ENCODE results near the gene TMX1.
"Not testable (repeated sequence)": the region's sequence is repeated elsewhere in the genome, so short reads cannot be mapped to it uniquely, and the experiment has no call there.

Gene TMX1, protein sequence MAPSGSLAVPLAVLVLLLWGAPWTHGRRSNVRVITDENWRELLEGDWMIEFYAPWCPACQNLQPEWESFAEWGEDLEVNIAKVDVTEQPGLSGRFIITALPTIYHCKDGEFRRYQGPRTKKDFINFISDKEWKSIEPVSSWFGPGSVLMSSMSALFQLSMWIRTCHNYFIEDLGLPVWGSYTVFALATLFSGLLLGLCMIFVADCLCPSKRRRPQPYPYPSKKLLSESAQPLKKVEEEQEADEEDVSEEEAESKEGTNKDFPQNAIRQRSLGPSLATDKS

GRCh38 chr14:51239813-51240803, at the start of gene TMX1:
TMX1 (plus strand) TSS chr14:51240247; CDS start chr14:51240293, 46 bp downstream.
- peak; percentile 90 for DNase-seq

GRCh38 chr14:51201890-51202289, 38.2 kb upstream of the TMX1 start:
- no peak for DNase-seq

- no peak for DNase-seq
These were observed 37.0 kb upstream of the TMX1 start for GRCh38 chr14:51202914-51203665.

- DNase-seq: no peak
These were observed 36.2 kb upstream of the TMX1 start for GRCh38 chr14:51203881-51204280.

GRCh38 chr14:51205486-51205885, 34.6 kb upstream of the TMX1 start:
- no peak for DNase-seq

GRCh38 chr14:51206462-51206861, 33.6 kb upstream of the TMX1 start:
- no peak for DNase-seq

- no peak for DNase-seq
These were observed 32.4 kb upstream of the TMX1 start for GRCh38 chr14:51207621-51208020.

- no peak for DNase-seq
These were observed 31.1 kb upstream of the TMX1 start for GRCh38 chr14:51208982-51209381.

DNA sequence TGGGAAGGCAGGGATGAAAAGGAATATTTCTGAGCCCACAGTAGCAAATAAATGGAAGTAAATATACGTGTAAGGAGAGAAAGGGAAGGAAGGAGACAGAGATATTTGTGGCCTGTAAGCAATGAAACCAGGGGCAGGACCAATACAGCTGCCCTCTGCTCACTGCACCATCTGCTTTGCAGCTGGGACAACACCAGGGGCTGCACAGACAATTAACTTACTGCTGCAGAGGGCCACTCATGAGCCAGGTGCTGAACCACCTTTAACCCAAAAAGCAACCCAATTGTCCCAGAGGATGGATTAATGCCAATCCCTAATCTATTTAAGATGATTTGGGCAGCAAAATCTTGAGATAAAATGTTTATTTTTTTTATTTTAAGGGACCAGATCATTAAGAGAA, 30.6 kb upstream of the TMX1 start:
- DNase-seq: no peak

- no peak for DNase-seq
These were observed 29.5 kb upstream of the TMX1 start for GRCh38 chr14:51210594-51210993.

DNA sequence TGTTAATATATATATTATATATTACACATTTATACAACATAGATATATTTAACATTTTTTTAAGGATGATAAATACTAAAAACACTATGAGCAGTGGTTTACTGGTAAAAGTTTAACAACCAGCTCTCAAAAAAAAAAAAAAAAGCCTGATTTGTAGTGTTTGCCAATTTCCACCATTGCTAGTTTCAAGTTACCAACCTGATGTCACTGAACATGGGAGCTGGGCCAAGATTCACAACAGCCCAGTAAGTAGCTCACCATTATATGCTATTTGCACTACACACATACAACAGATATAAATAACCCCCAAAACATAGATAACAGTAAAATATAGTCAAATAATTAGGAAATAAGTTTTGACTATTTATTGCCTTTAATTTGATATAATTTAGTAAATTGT, 28.9 kb upstream of the TMX1 start:
- DNase-seq: no peak

GRCh38 chr14:51216602-51217001, 23.4 kb upstream of the TMX1 start:
- no peak for DNase-seq

GRCh38 chr14:51219473-51220448, 20.3 kb upstream of the TMX1 start:
- DNase-seq: no peak

GRCh38 chr14:51223463-51223862, 16.6 kb upstream of the TMX1 start:
- DNase-seq: not testable (repeated sequence)

DNA sequence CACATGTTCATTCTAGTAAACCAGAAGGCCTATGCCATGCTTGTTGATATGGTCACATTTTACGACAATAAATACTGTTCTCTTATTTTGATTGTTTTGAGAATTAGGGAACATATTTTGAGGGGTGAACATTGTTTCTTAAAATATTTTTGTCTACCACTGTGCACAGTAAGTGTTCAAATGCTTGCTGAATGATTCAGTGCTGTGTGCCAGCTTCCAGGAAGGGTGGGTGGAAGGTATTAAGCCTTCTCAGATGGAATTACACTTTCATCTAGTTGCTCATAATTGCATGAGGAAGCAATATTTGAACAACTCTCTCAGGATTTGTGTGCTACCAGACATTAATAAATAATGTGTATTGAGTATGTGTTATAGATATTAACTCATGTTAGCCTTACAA, 15.5 kb upstream of the TMX1 start:
- no peak for DNase-seq

- no peak for DNase-seq
These were observed 14.3 kb upstream of the TMX1 start for GRCh38 chr14:51225751-51226150.

GRCh38 chr14:51228391-51228790, 11.7 kb upstream of the TMX1 start:
- no peak for DNase-seq

DNA sequence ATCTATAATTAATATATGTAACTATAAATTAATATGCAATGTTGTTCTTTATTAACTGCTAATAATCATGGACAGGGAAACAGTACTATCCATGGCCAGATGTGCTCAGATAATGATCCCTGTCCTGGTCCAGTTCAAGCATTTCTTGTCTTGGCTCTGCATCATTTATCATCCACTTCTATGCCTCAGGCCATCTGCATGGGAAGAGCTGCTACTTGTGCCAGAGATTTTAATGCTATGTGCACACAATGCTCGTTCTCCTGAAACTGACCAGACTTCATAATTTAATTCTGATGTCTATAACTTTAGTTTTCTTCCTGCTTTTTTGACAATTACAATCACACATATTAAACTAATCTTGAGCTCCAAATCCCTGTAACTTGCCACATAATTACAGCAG, 11.2 kb upstream of the TMX1 start:
- DNase-seq: no peak

GRCh38 chr14:51236314-51236713, 3.7 kb upstream of the TMX1 start:
- no peak for DNase-seq

DNA sequence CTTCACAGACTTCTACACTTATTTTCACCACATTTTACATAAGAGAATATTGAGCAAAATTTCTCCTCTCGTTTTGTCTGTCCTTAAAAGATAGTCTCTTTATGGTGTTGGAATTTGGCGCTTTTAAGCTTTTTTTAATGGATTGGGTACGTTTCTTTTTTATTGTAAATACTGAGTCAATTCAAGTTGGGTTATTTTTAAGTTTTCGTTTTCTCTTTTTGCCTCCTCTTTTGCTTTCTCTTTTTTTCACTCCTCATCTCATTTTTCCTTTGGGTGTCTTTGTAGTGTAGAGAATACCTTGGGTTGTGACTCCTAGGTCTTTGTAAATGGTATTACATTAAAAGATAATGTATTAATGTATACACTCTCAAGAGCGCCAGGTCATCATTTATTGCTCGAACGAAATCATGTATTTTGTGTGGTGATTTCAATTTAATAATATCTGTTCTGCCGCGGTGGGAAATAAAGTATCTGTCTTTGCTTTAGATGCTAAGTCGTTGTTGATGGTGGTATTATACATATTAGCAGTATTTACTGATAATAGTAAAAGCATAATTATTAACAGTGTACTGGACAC, 845 bp downstream of the TMX1 start:
- DNase-seq: no peak

Data from CD4-positive, alpha-beta T cell treated with Interleukin-17A for 1 hour (primary cell).